Breast epithelium (tissue), 3 donors: ENCODE measurements around the gene MED22.

Experiments used
- CTCF ChIP-seq, 3 donors: fragments of 450-650 bp; IDR thresholded peaks; one replicate each; pipeline ENCODE4 v1.5.1; 2016 to 2017; ENCODE audit warnings: antibody characterized with exemption in 3 of 3, mild to moderate bottlenecking in 3 of 3, moderate library complexity in 3 of 3
- POLR2A ChIP-seq: fragments of 450-650 bp; IDR thresholded peaks from one replicate; pipeline ENCODE4 v1.6.1; 2016; ENCODE audit warnings: antibody characterized with exemption, mild to moderate bottlenecking, moderate library complexity

- TF ChIP-seq POLR2A (no peak), CTCF (IDR thresholded peaks at IDR 0.05) (no peak)
Measured at GRCh38 chr9:133355881-133356357, 8.0 kb upstream of the MED22 start.
